A549 (cell line): ENCODE results near the gene SLC35G4. TPM values are rescaled to one million over a fixed set of nuclear protein-coding genes. Genes with fewer than 3 reads are reported as not detected.
A peak's percentile ranks its signal among the peaks of the same experiment; 100 is the strongest.

ENCODE experiments used
- ATAC-seq, 2 experiments: fragments of 200-7000 bp in 1 of 2; fragments of >200 bp in 1 of 2; cut with Nextera tagmentation in 1 of 2; cut with Tn5 transposase in 1 of 2; 3 replicates each; pipeline versions ENCODE4 v1.8.0 to v1.9.1; 2018 to 2020; ENCODE audit warnings: mild to moderate bottlenecking in 1 of 2, moderate library complexity in 1 of 2
- CTCF ChIA-PET: fragments of 300-600 bp; sonication (Branson Sonifier 250); formaldehyde crosslinking; extraction: SDS; loops from one replicate; lab custom pipeline; 2021; ENCODE audit warnings: antibody characterized with exemption, inconsistent platforms; lab: Yijun Ruan, JAX
- POLR2A ChIA-PET: fragments of 350-600 bp; formaldehyde crosslinking; extraction: SDS; loops from one replicate; lab custom pipeline; 2021; ENCODE audit warnings: antibody characterized with exemption, inconsistent platforms; lab: Yijun Ruan, JAX
- DNase-seq, 2 experiments: peaks; one replicate each; pipeline versions ENCODE4 v3.0.0 to v3.0.0-alpha.2; 2011 to 2016; ENCODE audit warnings: low read depth in 1 of 2, low spot score in 1 of 2
- FAIRE-seq: peaks from 2 replicates; lab custom pipeline; 2011; peaks lifted over from hg19 to GRCh38; lab: Jason Lieb, UNC
- H3K27ac ChIP-seq, 2 experiments: fragments of >200 bp; sonication (Bioruptor Twin); formaldehyde crosslinking; 3 replicates each; pipeline ENCODE4 v1.5.1; 2016 to 2017
- H3K4me1 ChIP-seq: fragments of >200 bp; sonication (Bioruptor Twin); formaldehyde crosslinking; 3 replicates; pipeline ENCODE4 v1.6.1; 2016
- H3K4me2 ChIP-seq: fragments of >200 bp; sonication (Bioruptor Twin); formaldehyde crosslinking; 3 replicates; pipeline ENCODE4 v1.6.1; 2016
- H3K4me3 ChIP-seq: fragments of >200 bp; sonication (Bioruptor Twin); formaldehyde crosslinking; 3 replicates; pipeline ENCODE4 v1.5.1; 2016
- H3K9me3 ChIP-seq: fragments of >200 bp; sonication (Bioruptor Twin); formaldehyde crosslinking; 3 replicates; pipeline ENCODE4 v1.6.1; 2016
- BCL3 ChIP-seq: fragments of >200 bp; sonication (Bioruptor Twin); formaldehyde crosslinking; IDR thresholded peaks from 3 replicates; pipeline ENCODE4 v1.6.1; 2016
- CHD2 ChIP-seq: fragments of 150-350 bp; IDR thresholded peaks from 2 replicates; pipeline ENCODE4 v1.6.1; 2014; ENCODE audit warnings: low read length; ENCODE audit not compliant: partially characterized antibody
- E2F6 ChIP-seq: IDR thresholded peaks from 2 replicates; pipeline ENCODE4 v1.6.1; 2012; ENCODE audit warnings: low read depth, borderline replicate concordance
- FOXS1 ChIP-seq: fragments of 250-450 bp; sonication (Bioruptor Pico); IDR thresholded peaks from 2 replicates; pipeline ENCODE4 v1.5.0; 2020; ENCODE audit warnings: mild to moderate bottlenecking, moderate library complexity
- HDAC2 ChIP-seq: fragments of 200-600 bp; sonication (generic); IDR thresholded peaks from 2 replicates; pipeline ENCODE4 v1.6.1; 2016
- HEYL ChIP-seq: fragments of 250-450 bp; sonication (Bioruptor Pico); IDR thresholded peaks from 2 replicates; pipeline ENCODE4 v1.8.0; 2021; ENCODE audit warnings: mild to moderate bottlenecking, moderate library complexity
- JUN ChIP-seq, 2 experiments: fragments of >200 bp; sonication (Bioruptor Twin); formaldehyde crosslinking; IDR thresholded peaks; 2 replicates in 1 of 2; 3 replicates in 1 of 2; pipeline ENCODE4 v1.6.1; 2016 to 2017
- KDM5A ChIP-seq: fragments of 200-600 bp; sonication (generic); IDR thresholded peaks from 2 replicates; pipeline ENCODE4 v1.6.1; 2016; ENCODE audit warnings: antibody characterized with exemption, mild to moderate bottlenecking
- MAFK ChIP-seq: fragments of 450-650 bp; IDR thresholded peaks from 2 replicates; pipeline ENCODE4 v1.6.1; 2014; ENCODE audit not compliant: partially characterized antibody
- MAX ChIP-seq: IDR thresholded peaks from 2 replicates; pipeline ENCODE4 v1.6.1; 2012
- MYC ChIP-seq: IDR thresholded peaks from 2 replicates; pipeline ENCODE4 v1.6.1; 2012; ENCODE audit warnings: mild to moderate bottlenecking, inconsistent platforms, low read length, improper control_type of control experiment, borderline replicate concordance
- NFE2L2 ChIP-seq: fragments of 150-350 bp; conservative IDR thresholded peaks from 2 replicates; pipeline ENCODE4 v1.6.1; 2014; ENCODE audit warnings: low read length
- NR3C1 ChIP-seq: fragments of >200 bp; sonication (Bioruptor Twin); formaldehyde crosslinking; IDR thresholded peaks from 3 replicates; pipeline ENCODE4 v1.6.1; 2017
- PBX3 ChIP-seq: IDR thresholded peaks from 2 replicates; pipeline ENCODE4 v1.6.1; 2012
- RAD21 ChIP-seq, 2 experiments: fragments of >200 bp in 1 of 2; sonication (Bioruptor Twin) in 1 of 2; formaldehyde crosslinking in 1 of 2; IDR thresholded peaks in 1 of 2; conservative IDR thresholded peaks in 1 of 2; 2 replicates in 1 of 2; 3 replicates in 1 of 2; pipeline ENCODE4 v1.6.1; 2012 to 2018; ENCODE audit warnings: inconsistent platforms in 1 of 2
- RFX5 ChIP-seq: fragments of 450-650 bp; IDR thresholded peaks from 2 replicates; pipeline ENCODE4 v1.7.1; 2014; ENCODE audit warnings: antibody characterized with exemption, mild to moderate bottlenecking, moderate library complexity
- RNF2 ChIP-seq: fragments of 200-600 bp; sonication (generic); IDR thresholded peaks from 2 replicates; pipeline ENCODE4 v1.6.1; 2016; ENCODE audit warnings: low read depth, mild to moderate bottlenecking, antibody characterized with exemption, moderate library complexity, borderline replicate concordance
- SMC3 ChIP-seq: fragments of >200 bp; sonication (Bioruptor Twin); formaldehyde crosslinking; IDR thresholded peaks from 3 replicates; pipeline ENCODE4 v1.6.1; 2018; ENCODE audit warnings: inconsistent platforms
- SREBF2 ChIP-seq: fragments of 450-650 bp; IDR thresholded peaks from 2 replicates; pipeline ENCODE4 v1.6.1; 2014; ENCODE audit warnings: mild to moderate bottlenecking, moderate library complexity
- USF2 ChIP-seq: fragments of 450-650 bp; IDR thresholded peaks from 2 replicates; pipeline ENCODE4 v1.6.1; 2014; ENCODE audit warnings: antibody characterized with exemption
- ZNF302 ChIP-seq: fragments of 250-450 bp; sonication (Bioruptor Pico); IDR thresholded peaks from 2 replicates; pipeline ENCODE4 v1.9.0; 2021; ENCODE audit warnings: inconsistent platforms, mild to moderate bottlenecking, moderate library complexity
- WGBS: methylation state at CpG from one replicate; pipeline ENCODE4 v1.1.6; 2017; ENCODE audit errors: missing lambda C conversion rate; 5-methylcytosine and 5-hydroxymethylcytosine counted together
- polyA plus RNA-seq, 4 experiments: library from polyadenylated mRNA; depleted of rRNA in 3 of 4; stranded (reverse); fragments of >200 nt; fragmentation: RNase III in 1 of 4; extraction: RNeasy Plus Mini Kit Qiagen cat#74134 plus additional on column Dnase treatment in 1 of 4; gene quantifications; 2 replicates in 3 of 4; 3 replicates in 1 of 4; pipeline ENCODE4 v1.2.3, GENCODE V29; 2011 to 2017
- TF ChIP-seq, protein P1 (sequence below): fragments of 200-600 bp; sonication (generic); IDR thresholded peaks from 2 replicates; pipeline ENCODE4 v1.6.1; 2016; ENCODE audit warnings: antibody characterized with exemption, mild to moderate bottlenecking, moderate library complexity
- TF ChIP-seq, protein P2 (sequence below): fragments of >200 bp; sonication (Bioruptor Twin); formaldehyde crosslinking; IDR thresholded peaks from 3 replicates; pipeline ENCODE4 v1.5.1; 2016

SLC35G4 gene
- polyA plus RNA-seq, 2 of the 4 experiments (the other 2 are of a cell fraction), result not detected

- H3K9me3 ChIP-seq, result peaks cover 7% of the 10 kb centered on the region; the same call in 1 of the 3 replicates
- TF ChIP-seq BCL3, result no peak
- TF ChIP-seq CHD2, result no peak
- TF ChIP-seq ZNF302 (CRISPR knock-in tag), result no peak
- no peak for TF ChIP-seq NR3C1
- TF ChIP-seq USF2, result no peak
- TF ChIP-seq HEYL (CRISPR knock-in tag), result no peak
- TF ChIP-seq MAX, result no peak
- TF ChIP-seq E2F6, result no peak
- no peak for TF ChIP-seq PBX3
- no peak for TF ChIP-seq RNF2
- TF ChIP-seq HDAC2, result no peak
- TF ChIP-seq, protein P1, sequence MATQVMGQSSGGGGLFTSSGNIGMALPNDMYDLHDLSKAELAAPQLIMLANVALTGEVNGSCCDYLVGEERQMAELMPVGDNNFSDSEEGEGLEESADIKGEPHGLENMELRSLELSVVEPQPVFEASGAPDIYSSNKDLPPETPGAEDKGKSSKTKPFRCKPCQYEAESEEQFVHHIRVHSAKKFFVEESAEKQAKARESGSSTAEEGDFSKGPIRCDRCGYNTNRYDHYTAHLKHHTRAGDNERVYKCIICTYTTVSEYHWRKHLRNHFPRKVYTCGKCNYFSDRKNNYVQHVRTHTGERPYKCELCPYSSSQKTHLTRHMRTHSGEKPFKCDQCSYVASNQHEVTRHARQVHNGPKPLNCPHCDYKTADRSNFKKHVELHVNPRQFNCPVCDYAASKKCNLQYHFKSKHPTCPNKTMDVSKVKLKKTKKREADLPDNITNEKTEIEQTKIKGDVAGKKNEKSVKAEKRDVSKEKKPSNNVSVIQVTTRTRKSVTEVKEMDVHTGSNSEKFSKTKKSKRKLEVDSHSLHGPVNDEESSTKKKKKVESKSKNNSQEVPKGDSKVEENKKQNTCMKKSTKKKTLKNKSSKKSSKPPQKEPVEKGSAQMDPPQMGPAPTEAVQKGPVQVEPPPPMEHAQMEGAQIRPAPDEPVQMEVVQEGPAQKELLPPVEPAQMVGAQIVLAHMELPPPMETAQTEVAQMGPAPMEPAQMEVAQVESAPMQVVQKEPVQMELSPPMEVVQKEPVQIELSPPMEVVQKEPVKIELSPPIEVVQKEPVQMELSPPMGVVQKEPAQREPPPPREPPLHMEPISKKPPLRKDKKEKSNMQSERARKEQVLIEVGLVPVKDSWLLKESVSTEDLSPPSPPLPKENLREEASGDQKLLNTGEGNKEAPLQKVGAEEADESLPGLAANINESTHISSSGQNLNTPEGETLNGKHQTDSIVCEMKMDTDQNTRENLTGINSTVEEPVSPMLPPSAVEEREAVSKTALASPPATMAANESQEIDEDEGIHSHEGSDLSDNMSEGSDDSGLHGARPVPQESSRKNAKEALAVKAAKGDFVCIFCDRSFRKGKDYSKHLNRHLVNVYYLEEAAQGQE, result no peak
- no peak for TF ChIP-seq FOXS1 (CRISPR knock-in tag)
- no peak for TF ChIP-seq RAD21 (conservative IDR thresholded peaks at IDR 0.05 in 1 of 2, IDR thresholded peaks at IDR 0.05 in 1 of 2)
- TF ChIP-seq MYC, result no peak
- TF ChIP-seq, all 56 proteins: peak for 0
- Histone ChIP-seq H3K27ac (no peak overlapping the region), H3K4me1 (no peaks in the 10 kb centered on the region), H3K4me2 (no peak overlapping the region), H3K4me3 (no peak overlapping the region)
- CTCF ChIA-PET, result interaction anchor here (1.0 to 6.3 kb wide), 5 partner anchors 12 to 342 kb away, joined by 3 to 64 read pairs (median 4); no protein-coding TSS in a partner anchor
- WGBS, result 84% methylated on average over 10 of the region's 10 CpGs
- no peak for ATAC-seq
- FAIRE-seq, result no peak
- DNase-seq, result no peak
- POLR2A ChIA-PET, result no interaction called here
These were observed 44.1 kb downstream of the SLC35G4 start for GRCh38 chr18:11653521-11653920.

DNA sequence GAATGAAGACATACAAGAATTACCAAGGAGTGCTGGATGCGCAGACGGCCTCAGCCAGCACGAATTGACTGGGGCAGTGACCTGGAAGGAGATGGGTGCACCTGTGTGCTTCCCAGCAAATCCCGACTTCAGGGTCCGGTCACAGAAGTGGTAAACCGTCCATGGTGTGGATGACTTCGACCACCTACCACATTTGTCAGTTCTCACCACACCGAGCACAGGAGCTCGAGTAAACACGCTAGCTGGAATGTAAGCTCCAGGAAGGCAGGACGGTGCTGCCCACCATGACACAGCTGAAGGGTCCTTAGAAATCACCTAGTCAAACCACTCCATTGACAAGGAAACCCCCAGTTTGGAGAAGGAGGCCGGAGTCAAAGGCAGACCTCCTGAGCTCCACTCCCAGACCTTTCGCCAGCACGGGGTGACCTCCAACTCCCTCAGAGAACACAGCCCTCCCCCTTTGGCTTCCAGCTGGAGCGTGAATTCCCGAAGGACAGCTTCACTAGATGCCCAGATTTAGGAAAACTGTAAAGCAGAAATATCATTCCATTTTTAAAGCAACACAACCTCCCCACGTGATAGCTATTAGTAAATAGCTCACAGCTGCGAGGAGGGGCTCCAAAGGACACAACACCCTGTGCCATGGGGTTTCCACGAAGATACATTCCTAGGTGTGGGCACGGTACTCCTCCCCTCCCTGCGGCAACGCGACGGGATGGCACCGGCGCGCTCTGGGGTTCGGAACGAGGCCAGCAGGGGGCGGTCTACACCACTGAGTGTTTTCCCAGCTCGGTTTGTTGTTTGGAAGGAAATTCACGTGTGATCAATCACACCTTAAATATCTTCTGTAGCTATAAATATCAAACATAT is 45.6 kb downstream of the SLC35G4 start:
- no peak for FAIRE-seq
- POLR2A ChIA-PET, result no interaction called here
- peak; percentile 76 to 84 for TF ChIP-seq RAD21 (conservative IDR thresholded peaks at IDR 0.05 in 1 of 2, IDR thresholded peaks at IDR 0.05 in 1 of 2)
- TF ChIP-seq MAFK, result no peak
- TF ChIP-seq SREBF2, result no peak
- TF ChIP-seq SMC3, result peak; percentile 74
- TF ChIP-seq E2F6, result no peak
- TF ChIP-seq JUN (IDR thresholded peaks at IDR 0.05), result no peak
- TF ChIP-seq, protein P2, sequence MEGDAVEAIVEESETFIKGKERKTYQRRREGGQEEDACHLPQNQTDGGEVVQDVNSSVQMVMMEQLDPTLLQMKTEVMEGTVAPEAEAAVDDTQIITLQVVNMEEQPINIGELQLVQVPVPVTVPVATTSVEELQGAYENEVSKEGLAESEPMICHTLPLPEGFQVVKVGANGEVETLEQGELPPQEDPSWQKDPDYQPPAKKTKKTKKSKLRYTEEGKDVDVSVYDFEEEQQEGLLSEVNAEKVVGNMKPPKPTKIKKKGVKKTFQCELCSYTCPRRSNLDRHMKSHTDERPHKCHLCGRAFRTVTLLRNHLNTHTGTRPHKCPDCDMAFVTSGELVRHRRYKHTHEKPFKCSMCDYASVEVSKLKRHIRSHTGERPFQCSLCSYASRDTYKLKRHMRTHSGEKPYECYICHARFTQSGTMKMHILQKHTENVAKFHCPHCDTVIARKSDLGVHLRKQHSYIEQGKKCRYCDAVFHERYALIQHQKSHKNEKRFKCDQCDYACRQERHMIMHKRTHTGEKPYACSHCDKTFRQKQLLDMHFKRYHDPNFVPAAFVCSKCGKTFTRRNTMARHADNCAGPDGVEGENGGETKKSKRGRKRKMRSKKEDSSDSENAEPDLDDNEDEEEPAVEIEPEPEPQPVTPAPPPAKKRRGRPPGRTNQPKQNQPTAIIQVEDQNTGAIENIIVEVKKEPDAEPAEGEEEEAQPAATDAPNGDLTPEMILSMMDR, result peak; percentile 78
- no peak for TF ChIP-seq KDM5A
- TF ChIP-seq RFX5, result no peak
- no peak for TF ChIP-seq USF2
- TF ChIP-seq NFE2L2, result no peak

More for the DNA sequence above, 45.6 kb downstream of the SLC35G4 start:
- DNase-seq (peak; percentile 37 to 65), ATAC-seq (peak; percentile 88 to 93)
- Histone ChIP-seq H3K27ac (0 out of 6 replicates have a peak overlapping the region, but pooled peaks of 1 of the 2 experiments have one; percentile 18), H3K4me2 (peak overlapping the region; percentile 73), H3K9me3 (peaks cover 4% of the 10 kb centered on the region; the same call in 1 of the 3 replicates), H3K4me3 (0 out of 3 replicates have a peak overlapping the region, but pooled peaks have one; percentile 29), H3K4me1 (no peaks in the 10 kb centered on the region)
- 27% methylated on average over 28 of the region's 32 CpGs for WGBS
- CTCF ChIA-PET, result interaction anchor here (0.6 to 6.3 kb wide), 36 partner anchors 9 to 581 kb away, joined by 3 to 64 read pairs (median 5); partner anchors contain the start of gene GNAL
